Activated T-helper 1 cell treated with anti-CD3 and anti-CD28 coated beads, Interleukin-12 subunit alpha, Interleukin-12 subunit beta, Interleukin-2, Interleukin-4 antibody, amounts not matched to agents 30 ng/mL and 10 ng/mL and 1 ng/mL, durations not matched to agents 14 hours and 24 hours and 36 hours (primary cell): ENCODE measurements around the gene MEGF10. TPM values are rescaled to one million over a fixed set of nuclear protein-coding genes. Genes with fewer than 3 reads are reported as not detected.

Experiments
- DNase-seq: peaks from one replicate; pipeline ENCODE4 v3.0.0; 2021; ENCODE audit warnings: low spot score
- H3K27ac Mint-ChIP-seq: one replicate; pipeline ENCODE4 v1.8.0; 2021; ENCODE audit warnings: mild to moderate bottlenecking, mixed read lengths
- H3K27me3 Mint-ChIP-seq: one replicate; pipeline ENCODE4 v1.8.0; 2022; ENCODE audit warnings: mild to moderate bottlenecking, moderate library complexity, mixed read lengths; ENCODE audit not compliant: insufficient read depth
- H3K36me3 Mint-ChIP-seq: one replicate; pipeline ENCODE4 v1.8.0; 2021; ENCODE audit warnings: low read depth, mixed read lengths
- H3K4me1 Mint-ChIP-seq: one replicate; pipeline ENCODE4 v1.8.0; 2021; ENCODE audit warnings: low read depth, mixed read lengths
- H3K4me3 Mint-ChIP-seq: one replicate; pipeline ENCODE4 v1.8.0; 2021; ENCODE audit warnings: mild to moderate bottlenecking, moderate library complexity, mixed read lengths
- H3K9me3 Mint-ChIP-seq: one replicate; pipeline ENCODE4 v1.8.0; 2021; ENCODE audit warnings: mixed read lengths
- intact Hi-C: fragments of 100-400 bp; cut with micrococcal nuclease; formaldehyde crosslinking; loops from one replicate; pipeline ENCODE4 v1.15.1; 2024
- total RNA-seq: library from RNA; stranded (reverse); gene quantifications from 2 replicates; pipeline ENCODE4 v1.2.3, GENCODE V29; 2022

Gene MEGF10
- total RNA-seq, 1 donor from 2014 or later: not detected

DNA sequence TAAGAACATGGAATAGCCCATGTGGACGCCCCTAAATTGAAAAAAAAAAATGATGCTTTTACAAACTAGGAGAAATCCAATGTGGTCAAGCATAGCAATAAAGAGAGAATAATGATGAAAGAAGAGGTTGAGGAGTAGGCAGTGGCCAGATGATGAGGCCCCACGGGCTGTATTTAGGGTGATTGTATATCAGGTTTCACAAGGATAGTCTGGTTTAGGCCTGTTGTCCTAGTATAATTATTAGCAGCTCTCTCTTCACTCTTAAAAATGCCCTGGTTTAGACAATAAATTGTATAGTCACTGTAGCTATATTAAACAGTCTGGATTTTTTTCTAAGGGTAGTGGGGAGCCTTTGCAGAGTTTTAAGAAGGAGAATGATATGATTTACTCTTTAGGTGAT lies 124.4 kb downstream of the MEGF10 start:
- H3K9me3 Mint-ChIP-seq: no peaks in the 10 kb centered on the region
- H3K36me3 Mint-ChIP-seq: no peaks in the 10 kb centered on the region
- DNase-seq: no peak
- peaks cover 9% of the 10 kb centered on the region for H3K27me3 Mint-ChIP-seq
- intact Hi-C loops: no loop called here
- no peak overlapping the region for H3K4me3 Mint-ChIP-seq
- no peak overlapping the region for H3K27ac Mint-ChIP-seq
- peaks cover 14% of the 10 kb centered on the region for H3K4me1 Mint-ChIP-seq

DNA sequence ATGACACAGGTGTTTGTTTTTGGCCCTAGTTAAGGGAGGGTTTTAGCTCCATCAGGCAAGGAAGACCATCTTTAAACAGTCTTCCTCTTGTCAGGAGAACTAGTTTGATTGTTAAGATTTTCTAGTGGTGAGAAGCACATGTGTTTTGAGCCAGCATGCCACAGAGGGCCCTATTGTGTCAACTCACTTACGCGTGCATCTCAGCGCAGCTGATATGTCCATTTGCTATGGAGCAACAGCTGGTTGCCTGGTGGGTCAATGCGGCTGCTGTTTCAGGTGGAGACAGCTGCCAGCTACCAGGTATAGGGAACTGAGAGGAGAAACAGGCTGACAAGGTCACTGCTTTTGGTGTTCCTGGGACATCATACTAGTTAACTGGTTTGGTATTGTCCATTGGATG lies 126.3 kb downstream of the MEGF10 start:
- peaks cover 6% of the 10 kb centered on the region for H3K27me3 Mint-ChIP-seq
- H3K36me3 Mint-ChIP-seq: no peaks in the 10 kb centered on the region

DNA sequence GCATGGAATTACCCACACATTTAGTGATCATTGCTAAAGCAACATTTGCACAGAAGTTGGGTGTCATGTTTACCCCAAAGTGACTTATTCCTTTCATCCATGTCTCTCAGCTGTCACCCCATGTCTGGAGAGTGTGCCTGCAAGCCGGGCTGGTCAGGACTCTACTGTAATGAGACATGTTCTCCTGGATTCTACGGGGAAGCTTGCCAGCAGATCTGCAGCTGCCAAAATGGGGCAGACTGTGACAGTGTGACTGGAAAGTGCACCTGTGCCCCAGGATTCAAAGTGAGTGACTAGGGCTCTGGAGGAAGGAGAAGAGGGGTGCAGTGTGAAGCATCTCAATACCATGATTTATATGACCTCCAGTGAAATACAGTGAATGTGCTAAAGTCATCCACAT lies 126.9 kb downstream of the MEGF10 start:
- H3K9me3 Mint-ChIP-seq: no peaks in the 10 kb centered on the region
- peaks cover 6% of the 10 kb centered on the region for H3K27me3 Mint-ChIP-seq
- DNase-seq: no peak
- no peak overlapping the region for H3K4me3 Mint-ChIP-seq
- H3K36me3 Mint-ChIP-seq: no peaks in the 10 kb centered on the region
- no peak overlapping the region for H3K27ac Mint-ChIP-seq
- intact Hi-C loops: no loop called here
- no peaks in the 10 kb centered on the region for H3K4me1 Mint-ChIP-seq

More for the DNA sequence above, 126.3 kb downstream of the MEGF10 start:
- Mint-ChIP-seq H3K4me1 (no peaks in the 10 kb centered on the region), H3K27ac (no peak overlapping the region), H3K4me3 (no peak overlapping the region), H3K9me3 (no peaks in the 10 kb centered on the region)
- no peak for DNase-seq
- intact Hi-C loops: no loop called here

DNA sequence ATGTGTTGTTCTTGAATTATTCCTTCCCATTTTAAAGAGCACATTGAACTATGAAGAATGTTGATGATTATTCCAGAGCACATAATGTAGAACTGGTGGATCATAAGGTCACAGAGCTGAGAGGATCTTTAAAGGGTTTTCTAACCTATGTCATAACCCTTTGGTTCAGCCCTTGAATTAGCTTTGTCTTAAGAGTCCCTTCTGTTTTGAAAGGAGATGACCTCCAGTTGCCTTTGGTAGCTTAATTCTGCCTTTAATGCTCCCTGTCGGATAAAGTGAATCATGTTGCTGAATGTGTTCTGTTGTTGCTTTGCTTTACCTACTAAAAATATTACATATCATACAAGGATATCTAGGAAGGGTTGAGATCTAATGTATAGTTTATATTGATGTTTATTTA lies 127.8 kb downstream of the MEGF10 start:
- Mint-ChIP-seq H3K9me3 (no peaks in the 10 kb centered on the region), H3K4me3 (no peak overlapping the region), H3K36me3 (no peaks in the 10 kb centered on the region), H3K27me3 (peaks cover 3% of the 10 kb centered on the region), H3K4me1 (no peaks in the 10 kb centered on the region), H3K27ac (no peak overlapping the region)
- intact Hi-C loops: no loop called here
- DNase-seq: no peak

DNA sequence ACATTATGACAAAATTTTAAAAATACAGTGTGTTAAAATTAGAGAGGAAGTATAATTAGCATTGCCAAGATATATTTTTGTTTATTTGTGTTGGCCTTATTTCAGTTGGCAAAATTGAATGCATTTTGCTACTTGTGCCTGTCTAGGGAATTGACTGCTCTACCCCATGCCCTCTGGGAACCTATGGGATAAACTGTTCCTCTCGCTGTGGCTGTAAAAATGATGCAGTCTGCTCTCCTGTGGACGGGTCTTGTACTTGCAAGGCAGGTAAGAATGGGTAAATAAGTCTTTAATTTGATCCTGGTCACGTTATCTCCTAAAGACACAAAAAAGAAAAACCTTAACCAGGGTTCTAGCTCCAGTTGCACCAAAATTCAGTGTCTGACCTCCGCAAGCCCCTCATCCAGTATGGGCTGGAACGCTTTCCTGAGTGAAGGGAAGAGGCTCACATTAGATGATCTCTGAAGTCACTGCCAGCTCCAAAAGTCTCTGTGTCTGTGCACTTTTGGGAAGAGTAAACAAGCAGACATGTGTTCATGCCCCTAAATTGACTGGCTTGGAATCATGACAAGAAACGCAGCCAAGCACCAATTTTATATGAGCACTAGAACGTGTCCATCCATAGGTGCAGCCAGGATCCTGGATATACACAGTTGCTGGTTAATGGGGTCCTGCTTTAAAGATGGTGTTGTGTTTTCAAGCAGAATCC lies 128.5 kb downstream of the MEGF10 start:
- intact Hi-C loops: no loop called here
- Mint-ChIP-seq H3K36me3 (no peaks in the 10 kb centered on the region), H3K9me3 (no peaks in the 10 kb centered on the region), H3K4me3 (no peak overlapping the region), H3K27me3 (peaks cover 3% of the 10 kb centered on the region), H3K27ac (no peak overlapping the region), H3K4me1 (no peaks in the 10 kb centered on the region)
- no peak for DNase-seq

DNA sequence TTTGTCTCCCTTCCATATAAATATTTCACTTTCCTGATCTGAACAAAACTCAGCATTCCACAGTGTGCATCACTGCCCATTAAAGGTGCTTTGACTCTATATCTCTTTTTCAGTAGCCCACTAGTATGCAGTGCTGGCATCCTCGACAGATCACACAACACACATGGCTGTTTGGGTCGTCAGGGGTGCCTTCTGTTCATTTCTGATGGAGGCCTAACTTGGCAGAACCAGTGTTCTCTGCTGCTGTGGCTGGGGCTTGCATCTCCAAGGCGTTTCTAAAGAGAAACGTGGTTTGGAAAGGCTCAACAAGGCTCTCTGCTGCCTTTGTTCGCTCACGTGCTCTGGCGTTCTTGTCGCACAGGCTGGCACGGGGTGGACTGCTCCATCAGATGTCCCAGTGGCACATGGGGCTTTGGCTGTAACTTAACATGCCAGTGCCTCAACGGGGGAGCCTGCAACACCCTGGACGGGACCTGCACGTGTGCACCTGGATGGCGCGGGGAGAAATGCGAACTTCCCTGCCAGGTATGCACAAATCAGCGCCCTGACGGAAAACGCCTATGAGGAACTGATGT lies 129.2 kb downstream of the MEGF10 start:
- no peak overlapping the region for H3K4me3 Mint-ChIP-seq
- H3K27me3 Mint-ChIP-seq: peaks cover 3% of the 10 kb centered on the region
- intact Hi-C loops: no loop called here
- H3K4me1 Mint-ChIP-seq: no peaks in the 10 kb centered on the region
- no peak overlapping the region for H3K27ac Mint-ChIP-seq
- no peaks in the 10 kb centered on the region for H3K9me3 Mint-ChIP-seq
- no peak for DNase-seq
- no peaks in the 10 kb centered on the region for H3K36me3 Mint-ChIP-seq

DNA sequence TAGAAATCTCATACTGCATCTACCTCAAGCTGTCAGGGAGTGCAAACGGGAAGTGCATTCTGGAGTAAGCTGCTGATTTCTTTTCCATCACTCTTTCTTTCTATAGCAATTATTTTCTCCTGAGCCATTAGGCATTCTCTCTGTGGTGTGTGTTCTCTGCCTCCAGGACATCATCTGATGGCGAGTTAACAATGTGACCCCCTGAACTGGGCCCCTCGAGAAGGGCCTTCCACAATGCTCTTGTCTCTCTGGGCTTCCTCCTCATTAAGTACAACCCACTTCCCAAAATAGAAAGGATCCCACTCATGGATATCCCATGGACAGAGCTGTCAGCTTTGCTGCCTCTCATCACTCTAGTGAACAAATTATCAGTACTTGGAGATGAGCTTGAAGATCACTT lies 130.2 kb downstream of the MEGF10 start:
- intact Hi-C loops: no loop called here
- Mint-ChIP-seq H3K27me3 (peaks cover 3% of the 10 kb centered on the region), H3K4me1 (no peaks in the 10 kb centered on the region), H3K27ac (no peak overlapping the region), H3K4me3 (no peak overlapping the region), H3K36me3 (no peaks in the 10 kb centered on the region), H3K9me3 (no peaks in the 10 kb centered on the region)
- DNase-seq: no peak

DNA sequence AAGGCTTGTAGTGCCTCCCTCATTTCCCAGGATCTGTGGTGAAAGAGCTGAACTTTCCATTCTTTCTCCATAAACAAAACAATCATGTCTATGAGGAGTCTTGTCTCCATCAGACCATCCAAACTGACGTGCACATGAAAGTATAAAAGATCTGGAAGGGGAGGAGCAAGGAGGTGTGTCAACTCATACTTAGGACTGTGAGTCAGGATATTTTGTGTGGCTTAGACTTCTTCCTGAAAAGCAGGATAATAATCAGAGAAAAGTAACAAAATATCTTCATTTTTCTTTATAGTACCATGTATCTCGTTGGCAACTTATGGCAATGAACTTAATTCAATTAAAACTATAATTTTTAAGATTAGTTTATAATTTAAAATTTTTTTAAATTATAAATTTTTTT lies 130.9 kb downstream of the MEGF10 start:
- no peaks in the 10 kb centered on the region for H3K9me3 Mint-ChIP-seq
- no peak for DNase-seq
- no peak overlapping the region for H3K4me3 Mint-ChIP-seq
- H3K27me3 Mint-ChIP-seq: peaks cover 3% of the 10 kb centered on the region
- intact Hi-C loops: no loop called here
- no peak overlapping the region for H3K27ac Mint-ChIP-seq
- no peaks in the 10 kb centered on the region for H3K4me1 Mint-ChIP-seq
- no peaks in the 10 kb centered on the region for H3K36me3 Mint-ChIP-seq

DNA sequence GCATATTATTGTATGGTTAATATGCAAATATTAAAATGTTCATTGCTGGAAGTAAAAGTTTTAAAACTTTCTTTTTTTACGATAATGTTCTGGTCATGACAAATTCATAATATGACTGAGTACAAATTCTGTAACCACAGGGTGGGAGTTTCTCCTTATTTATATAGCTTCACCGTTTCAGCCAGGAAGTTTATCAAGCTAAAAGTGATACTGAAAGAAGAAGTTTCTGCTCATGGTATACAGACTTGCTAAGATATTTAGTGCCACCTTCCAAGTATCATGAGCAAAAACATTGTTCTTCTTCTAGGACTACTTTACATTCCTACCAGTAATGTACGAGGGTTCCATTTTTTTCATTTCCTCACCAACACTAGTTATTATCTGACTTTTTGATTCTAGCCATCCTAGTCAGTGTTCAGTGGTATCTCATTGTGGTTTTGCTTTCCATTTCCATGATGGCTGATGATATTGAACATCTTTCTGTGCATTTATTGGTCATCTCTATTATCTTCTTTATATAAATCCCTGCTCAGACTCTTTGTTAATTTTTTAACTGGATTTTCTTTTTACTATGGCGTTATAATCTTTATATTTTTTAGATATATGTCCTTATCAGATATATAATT lies 132.7 kb downstream of the MEGF10 start:
- intact Hi-C loops: no loop called here
- peaks cover 2% of the 10 kb centered on the region for H3K27me3 Mint-ChIP-seq
- no peak overlapping the region for H3K27ac Mint-ChIP-seq
- H3K9me3 Mint-ChIP-seq: no peaks in the 10 kb centered on the region
- H3K4me1 Mint-ChIP-seq: no peaks in the 10 kb centered on the region
- H3K36me3 Mint-ChIP-seq: no peaks in the 10 kb centered on the region
- no peak overlapping the region for H3K4me3 Mint-ChIP-seq
- no peak for DNase-seq

DNA sequence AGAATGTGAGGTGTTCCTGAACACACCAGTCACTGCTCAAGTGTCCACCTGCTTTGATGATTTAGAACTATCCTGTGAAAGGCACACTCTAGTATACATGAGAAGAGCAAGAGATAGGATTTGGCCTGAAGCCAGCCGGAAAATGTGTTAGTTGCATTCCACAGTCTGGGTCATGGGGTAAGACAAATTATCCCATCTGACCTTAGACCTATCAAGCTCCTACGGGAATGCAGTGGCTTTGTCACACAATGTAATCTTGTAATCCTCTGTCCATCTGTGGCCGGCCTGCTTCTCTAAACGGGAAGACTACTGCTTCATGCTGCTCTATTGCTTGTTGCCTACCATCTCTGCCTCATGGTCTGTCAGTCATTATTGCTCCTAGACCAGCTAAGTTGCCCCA lies 134.4 kb downstream of the MEGF10 start:
- H3K27ac Mint-ChIP-seq: no peak overlapping the region
- H3K27me3 Mint-ChIP-seq: peaks cover 2% of the 10 kb centered on the region
- DNase-seq: no peak
- H3K4me3 Mint-ChIP-seq: no peak overlapping the region
- H3K4me1 Mint-ChIP-seq: no peaks in the 10 kb centered on the region
- no peaks in the 10 kb centered on the region for H3K36me3 Mint-ChIP-seq
- no peaks in the 10 kb centered on the region for H3K9me3 Mint-ChIP-seq
- intact Hi-C loops: no loop called here

DNA sequence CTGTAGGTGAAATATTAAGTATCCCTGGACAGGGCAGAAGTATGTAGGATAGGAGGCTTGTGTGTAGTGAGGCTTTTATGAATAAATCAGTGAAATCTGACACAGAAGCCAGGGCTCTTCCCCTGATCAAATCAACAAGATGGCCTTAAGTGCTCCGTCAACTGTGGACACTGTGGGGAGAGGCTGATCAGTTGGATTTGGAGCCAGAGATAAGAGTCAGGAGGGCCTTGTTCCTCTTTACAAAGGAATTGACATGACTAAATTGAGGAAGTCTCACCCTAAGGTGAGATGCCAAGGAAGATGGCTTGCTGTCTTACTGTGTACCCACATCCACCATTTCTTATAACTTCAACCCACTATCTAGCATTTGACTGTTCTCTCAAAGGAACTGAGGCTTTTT lies 135.3 kb downstream of the MEGF10 start:
- no peak for DNase-seq
- no peaks in the 10 kb centered on the region for H3K36me3 Mint-ChIP-seq
- intact Hi-C loops: no loop called here
- peaks cover 2% of the 10 kb centered on the region for H3K27me3 Mint-ChIP-seq
- no peaks in the 10 kb centered on the region for H3K4me1 Mint-ChIP-seq
- no peak overlapping the region for H3K27ac Mint-ChIP-seq
- H3K4me3 Mint-ChIP-seq: no peak overlapping the region
- H3K9me3 Mint-ChIP-seq: no peaks in the 10 kb centered on the region

DNA sequence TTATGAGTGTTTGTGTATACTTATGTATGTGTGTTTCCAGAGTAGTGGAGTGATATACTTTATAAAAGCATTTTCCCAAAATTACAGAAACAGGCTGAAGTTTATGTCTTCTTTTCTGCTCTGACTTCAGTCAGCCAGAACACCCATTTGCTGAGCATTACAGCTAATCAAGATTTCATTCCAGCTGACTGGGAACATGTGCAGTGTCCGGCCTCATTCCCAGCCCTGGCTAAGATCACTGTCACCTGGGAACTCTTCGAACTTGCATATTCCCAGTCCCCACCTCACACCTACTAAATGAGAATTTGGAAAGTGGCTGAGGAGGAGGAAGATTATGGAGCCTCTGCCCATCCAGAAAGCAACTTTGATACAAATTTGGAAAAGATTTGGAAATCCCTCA lies 136.1 kb downstream of the MEGF10 start:
- Mint-ChIP-seq H3K27ac (no peak overlapping the region), H3K36me3 (no peaks in the 10 kb centered on the region), H3K4me1 (no peaks in the 10 kb centered on the region), H3K4me3 (no peak overlapping the region), H3K9me3 (no peaks in the 10 kb centered on the region), H3K27me3 (peaks cover 6% of the 10 kb centered on the region)
- DNase-seq: no peak
- intact Hi-C loops: no loop called here

DNA sequence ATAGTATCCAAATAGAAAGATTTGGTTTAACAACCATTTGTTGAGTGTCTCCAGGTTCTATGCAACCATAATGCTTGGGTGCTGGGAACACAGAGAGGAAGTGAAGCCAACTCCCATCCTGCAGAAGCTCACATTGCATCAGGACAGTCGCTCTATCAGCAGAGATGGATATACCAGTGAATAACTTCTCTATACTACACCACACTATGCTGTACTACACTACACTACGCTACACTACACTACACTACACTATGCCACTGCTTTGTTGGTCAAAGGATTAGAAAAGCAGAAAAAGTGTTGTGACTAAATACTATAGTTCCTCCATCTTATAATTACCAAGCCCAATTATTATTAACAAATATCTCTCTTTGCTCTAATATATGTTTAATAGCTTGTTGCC lies 137.7 kb downstream of the MEGF10 start:
- Mint-ChIP-seq H3K9me3 (no peaks in the 10 kb centered on the region), H3K27me3 (peaks cover 6% of the 10 kb centered on the region), H3K4me1 (no peaks in the 10 kb centered on the region), H3K4me3 (no peak overlapping the region), H3K27ac (no peak overlapping the region), H3K36me3 (no peaks in the 10 kb centered on the region)
- no peak for DNase-seq
- intact Hi-C loops: no loop called here
